Measurements from ENCODE around the gene LSM2.
"Not testable (repeated sequence)": the region's sequence is repeated elsewhere in the genome, so short reads cannot be mapped to it uniquely, and the experiment has no call there.

The LSM2 gene

GRCh38 chr6:31826793-31827285 lies 20.1 kb upstream of the LSM2 start:
- DNase-seq: no peak

DNA sequence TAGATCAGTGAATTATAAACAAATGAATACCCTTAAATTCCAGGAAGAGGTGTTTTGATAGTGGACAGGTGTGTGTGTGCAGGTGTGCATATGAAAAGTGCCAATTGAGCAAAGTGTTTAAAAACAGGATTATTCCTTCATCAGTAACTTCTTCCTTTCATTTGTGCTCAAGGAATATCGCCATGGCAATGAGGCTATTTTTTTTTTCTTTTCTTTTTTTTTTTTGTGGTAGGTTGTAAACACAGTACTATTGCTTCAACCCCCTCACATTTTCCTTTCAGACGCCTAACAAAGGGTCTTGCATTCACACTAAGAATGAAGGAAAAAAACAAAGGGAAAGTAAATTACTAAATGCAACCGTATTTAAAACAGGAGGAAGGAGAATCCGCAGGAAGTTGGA lies 18.8 kb upstream of the LSM2 start:
- DNase-seq: no peak

DNA sequence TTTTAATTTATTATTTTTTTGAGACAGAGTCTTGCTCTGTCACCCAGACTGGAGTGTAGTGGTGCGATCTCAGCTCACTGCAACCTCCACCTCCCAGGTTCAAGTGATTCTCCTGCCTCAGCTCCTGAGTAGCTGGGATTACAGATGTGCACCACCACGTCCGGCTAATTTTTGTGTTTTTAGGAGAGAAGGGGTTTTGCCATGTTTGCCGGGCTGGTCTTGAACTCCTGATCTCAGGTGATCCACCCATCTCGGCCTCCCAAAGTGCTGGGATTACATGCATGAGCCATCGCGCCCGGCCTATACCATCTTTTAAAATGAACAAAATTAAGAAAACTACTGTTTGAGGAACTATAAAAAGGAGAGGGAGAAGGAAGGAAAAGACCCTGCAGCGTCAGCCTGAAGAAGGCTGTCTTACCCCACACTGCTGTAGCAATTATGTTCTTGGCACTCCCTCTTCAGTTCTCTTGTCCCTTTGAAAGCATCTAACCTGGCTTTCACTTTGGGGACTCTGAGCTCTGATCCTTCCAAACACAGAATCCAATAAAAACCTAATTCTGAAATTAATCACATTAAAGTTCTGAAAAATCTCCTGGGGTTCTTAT lies 16.9 kb upstream of the LSM2 start:
- DNase-seq: not testable (repeated sequence)

- no peak for DNase-seq
Observed at GRCh38 chr6:31822036-31822821, 15.5 kb upstream of the LSM2 start.

DNA sequence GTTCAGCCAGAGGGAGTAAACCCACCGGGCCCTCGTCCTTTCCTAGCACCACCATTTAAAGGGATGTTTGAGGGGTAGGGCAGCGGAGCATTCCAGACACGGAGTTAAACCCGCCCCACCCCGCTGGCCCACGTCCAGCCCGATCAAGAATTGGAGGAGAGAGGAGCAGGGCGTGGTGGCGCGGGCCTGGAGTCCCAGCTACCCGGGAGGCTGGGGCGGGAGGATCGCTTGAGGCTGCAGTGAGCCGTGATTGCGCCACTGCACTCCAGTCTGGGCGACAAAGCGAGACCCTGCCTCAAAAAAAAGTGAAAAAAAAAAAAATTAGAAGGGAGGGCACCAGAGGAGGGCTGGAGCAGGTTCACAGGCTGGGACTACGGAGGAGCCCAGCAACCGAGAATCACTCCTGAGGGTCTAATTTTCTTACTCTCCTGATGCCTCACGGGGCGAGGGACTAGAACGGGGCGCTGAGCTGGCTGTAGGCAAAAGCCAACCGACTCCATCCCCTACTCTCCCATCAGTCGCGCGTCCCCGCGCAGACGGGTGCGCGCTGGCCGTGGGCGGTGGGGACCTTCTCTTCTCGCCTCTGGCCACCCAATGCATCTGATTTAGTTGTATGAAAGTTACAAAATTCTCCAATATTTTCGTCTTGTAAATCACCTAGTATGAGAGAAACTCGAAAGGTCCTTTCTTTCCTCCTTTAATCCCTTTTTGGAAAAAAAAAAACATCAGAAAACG lies 14.7 kb upstream of the LSM2 start:
- DNase-seq: no peak

GRCh38 chr6:31820399-31820798 lies 13.6 kb upstream of the LSM2 start:
- not testable (repeated sequence) for DNase-seq

GRCh38 chr6:31819871-31820299 lies 13.1 kb upstream of the LSM2 start:
- no peak for DNase-seq

DNA sequence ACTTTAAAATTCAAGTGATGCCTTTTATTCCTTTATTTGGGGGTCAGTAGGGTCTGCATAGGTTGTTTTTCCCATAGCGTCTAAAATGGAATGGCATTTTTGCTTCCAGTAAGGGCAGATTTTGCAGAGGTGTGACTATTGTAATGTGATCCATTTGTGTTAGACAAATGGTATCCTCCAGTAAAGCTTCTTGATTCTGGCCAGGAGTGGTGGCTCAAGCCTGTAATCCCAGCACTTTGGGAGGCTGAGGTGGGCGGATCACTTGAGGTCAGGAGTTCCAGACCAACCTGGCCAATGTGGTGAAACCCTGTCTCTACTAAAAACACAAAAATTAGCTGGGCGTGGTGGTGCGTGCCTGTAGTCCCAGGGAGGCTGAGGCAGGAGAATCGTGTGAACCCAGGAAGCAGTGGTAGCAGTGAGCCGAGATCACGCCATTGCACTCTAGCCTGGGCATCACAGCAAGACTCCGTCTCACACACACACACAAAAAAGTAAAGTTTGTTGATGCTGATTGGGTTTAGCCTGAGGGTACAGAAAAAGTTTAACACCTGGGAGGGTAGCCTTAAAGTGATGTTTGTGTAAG lies 11.3 kb upstream of the LSM2 start:
- not testable (repeated sequence) for DNase-seq

DNA sequence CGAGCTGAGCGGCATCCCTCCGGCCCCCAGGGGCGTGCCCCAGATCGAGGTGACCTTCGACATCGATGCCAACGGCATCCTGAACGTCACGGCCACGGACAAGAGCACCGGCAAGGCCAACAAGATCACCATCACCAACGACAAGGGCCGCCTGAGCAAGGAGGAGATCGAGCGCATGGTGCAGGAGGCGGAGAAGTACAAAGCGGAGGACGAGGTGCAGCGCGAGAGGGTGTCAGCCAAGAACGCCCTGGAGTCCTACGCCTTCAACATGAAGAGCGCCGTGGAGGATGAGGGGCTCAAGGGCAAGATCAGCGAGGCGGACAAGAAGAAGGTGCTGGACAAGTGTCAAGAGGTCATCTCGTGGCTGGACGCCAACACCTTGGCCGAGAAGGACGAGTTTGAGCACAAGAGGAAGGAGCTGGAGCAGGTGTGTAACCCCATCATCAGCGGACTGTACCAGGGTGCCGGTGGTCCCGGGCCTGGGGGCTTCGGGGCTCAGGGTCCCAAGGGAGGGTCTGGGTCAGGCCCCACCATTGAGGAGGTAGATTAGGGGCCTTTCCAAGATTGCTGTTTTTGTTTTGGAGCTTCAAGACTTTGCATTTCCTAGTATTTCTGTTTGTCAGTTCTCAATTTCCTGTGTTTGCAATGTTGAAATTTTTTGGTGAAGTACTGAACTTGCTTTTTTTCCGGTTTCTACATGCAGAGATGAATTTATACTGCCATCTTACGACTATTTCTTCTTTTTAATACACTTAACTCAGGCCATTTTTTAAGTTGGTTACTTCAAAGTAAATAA lies 10.6 kb upstream of the LSM2 start:
- DNase-seq: not testable (repeated sequence)

DNA sequence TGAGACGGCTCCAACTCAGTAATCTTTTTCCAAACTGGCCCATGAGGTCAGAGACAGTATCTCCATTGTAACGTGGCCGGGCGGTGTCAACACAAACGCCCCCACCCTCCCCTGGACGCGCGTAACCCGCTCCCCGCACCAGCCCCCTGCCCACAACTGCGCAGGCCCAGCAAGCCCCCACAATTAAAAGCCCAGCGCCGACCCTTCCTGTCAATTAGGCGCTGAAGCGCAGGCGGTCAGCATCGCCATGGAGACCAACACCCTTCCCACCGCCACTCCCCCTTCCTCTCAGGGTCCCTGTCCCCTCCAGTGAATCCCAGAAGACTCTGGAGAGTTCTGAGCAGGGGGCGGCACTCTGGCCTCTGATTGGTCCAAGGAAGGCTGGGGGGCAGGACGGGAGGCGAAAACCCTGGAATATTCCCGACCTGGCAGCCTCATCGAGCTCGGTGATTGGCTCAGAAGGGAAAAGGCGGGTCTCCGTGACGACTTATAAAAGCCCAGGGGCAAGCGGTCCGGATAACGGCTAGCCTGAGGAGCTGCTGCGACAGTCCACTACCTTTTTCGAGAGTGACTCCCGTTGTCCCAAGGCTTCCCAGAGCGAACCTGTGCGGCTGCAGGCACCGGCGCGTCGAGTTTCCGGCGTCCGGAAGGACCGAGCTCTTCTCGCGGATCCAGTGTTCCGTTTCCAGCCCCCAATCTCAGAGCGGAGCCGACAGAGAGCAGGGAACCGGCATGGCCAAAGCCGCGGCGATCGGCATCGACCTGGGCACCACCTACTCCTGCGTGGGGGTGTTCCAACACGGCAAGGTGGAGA lies 8.5 kb upstream of the LSM2 start, which contains the start of the genes HSPA1A and HSPA1L:
Gene HSPA1A (plus strand): TSS at position 519 of the 814 bp plus-strand sequence. CDS start 214 bp downstream, at position 733.
Gene HSPA1L (minus strand): TSS at position 259 of the 814 bp plus-strand sequence. CDS start 3,311 bp downstream, outside the sequence.
- DNase-seq: peak; percentile 58

DNA sequence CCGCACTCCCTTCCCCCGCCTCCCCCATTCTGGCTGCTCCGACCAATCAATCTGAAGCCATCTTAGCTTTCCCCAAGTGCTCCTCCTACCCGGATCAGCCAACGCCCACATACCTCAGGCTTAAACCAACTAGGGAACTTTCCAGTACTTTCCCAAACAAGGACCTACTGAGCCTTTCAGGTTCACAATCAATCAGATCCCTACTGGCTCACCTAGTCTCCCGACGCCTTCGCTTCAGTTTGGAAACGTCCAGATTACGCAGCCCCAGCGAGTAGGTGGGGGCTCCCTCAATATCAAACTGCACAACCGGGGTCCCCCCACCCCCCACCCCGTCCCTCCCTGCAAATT lies 7.9 kb upstream of the LSM2 start:
- peak; percentile 69 for DNase-seq

GRCh38 chr6:31813465-31813849 lies 6.7 kb upstream of the LSM2 start:
- no peak for DNase-seq

DNA sequence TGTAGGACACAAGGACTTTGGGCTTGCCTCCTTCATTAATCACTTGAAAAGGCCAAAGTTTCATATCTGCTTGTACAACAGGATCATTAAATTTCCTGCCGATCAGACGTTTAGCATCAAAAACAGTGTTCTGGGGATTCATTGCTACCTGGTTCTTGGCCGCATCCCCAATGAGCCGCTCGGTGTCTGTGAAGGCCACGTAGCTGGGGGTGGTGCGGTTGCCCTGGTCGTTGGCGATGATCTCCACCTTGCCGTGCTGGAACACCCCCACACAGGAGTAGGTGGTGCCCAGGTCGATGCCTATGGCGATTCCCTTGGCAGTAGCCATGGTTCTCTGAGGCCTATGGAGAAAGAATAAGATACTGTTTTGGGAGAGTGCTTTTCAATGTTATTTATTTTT lies 4.9 kb upstream of the LSM2 start:
- DNase-seq: no peak

GRCh38 chr6:31808599-31808998 lies 1.8 kb upstream of the LSM2 start:
- not testable (repeated sequence) for DNase-seq

DNA sequence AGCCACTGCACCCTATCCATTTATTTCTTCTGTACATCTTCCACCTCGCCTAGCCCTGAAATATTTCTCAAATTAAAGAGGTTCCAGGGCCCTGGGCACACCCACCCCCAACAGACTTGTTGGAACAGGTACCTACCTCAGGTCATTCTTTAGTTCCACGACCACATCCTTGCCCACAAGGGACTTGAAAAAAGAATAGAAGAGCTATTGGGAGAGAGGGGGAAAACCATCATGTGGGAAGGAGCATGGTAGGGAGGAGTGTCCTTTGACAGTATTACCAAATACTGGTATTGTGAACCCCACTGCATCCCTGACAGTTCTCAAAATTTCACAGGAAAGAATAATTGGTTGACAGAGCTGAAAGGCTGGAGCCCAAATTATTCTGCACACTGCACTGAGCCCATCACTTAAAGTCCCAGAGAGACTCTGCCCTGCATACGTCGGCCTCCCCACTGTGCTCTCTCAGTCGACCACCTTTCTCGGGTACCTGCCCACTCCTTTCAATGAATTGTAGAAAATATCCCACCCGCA lies 762 bp downstream of the LSM2 start:
- no peak for DNase-seq

DNA sequence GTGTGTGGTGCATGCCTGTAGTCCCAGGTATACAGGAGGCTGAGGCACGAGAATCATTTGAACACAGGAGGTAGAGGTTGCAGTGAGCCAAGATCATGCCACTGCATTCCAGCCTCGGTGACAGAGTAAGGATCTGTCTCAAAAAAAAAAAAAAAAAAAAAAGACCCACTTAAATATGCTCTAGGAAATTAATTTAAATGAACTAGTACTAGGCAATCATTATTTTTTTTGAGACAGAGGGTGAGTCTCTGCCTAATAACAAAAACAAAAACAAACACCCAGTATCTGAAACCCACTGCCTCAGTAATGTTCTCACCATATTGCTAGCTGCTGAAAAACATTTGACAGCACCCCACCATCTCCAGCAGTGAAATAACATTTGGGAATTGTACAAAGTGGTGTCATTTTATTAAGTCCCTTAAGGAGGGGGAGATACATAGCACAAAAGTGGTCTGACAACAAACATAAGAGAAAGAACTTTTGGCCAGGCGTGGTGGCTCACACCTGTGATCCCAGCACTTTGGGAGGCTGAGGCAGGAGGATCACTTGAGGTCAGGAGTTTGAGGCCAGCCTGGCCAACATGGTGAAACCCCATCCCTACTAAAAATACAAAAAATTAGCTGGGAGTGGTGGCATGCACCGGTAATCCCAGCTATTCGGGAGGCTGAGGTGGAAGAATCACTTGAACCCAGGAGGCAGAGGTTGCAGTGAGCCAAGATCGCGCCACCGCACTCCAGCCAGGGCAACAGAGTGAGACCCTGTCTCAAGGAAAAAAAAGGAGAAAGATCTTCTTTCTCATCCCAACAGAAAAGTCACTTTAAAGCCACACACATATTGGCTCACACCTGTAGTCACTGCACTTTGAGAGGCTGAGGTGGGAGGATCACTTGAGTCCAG lies 5.5 kb downstream of the LSM2 start:
- DNase-seq: not testable (repeated sequence)

- no peak for DNase-seq
Observed at GRCh38 chr6:31799781-31800180, 7.0 kb downstream of the LSM2 start.

- DNase-seq: no peak
Observed at GRCh38 chr6:31797588-31797987, 9.2 kb downstream of the LSM2 start.

GRCh38 chr6:31796993-31797385 lies 9.8 kb downstream of the LSM2 start:
- no peak for DNase-seq

Data from NCI-H2081 treated with DMSO at 0.1 percent for 48 hours (cell line).